Gastrocnemius medialis (tissue), 4 donors: Measurements from ENCODE around the gene FAM3A. TPM values are rescaled to one million over a fixed set of nuclear protein-coding genes. Genes with fewer than 3 reads are reported as not detected.
"Not testable (repeated sequence)": the region's sequence is repeated elsewhere in the genome, so short reads cannot be mapped to it uniquely, and the experiment has no call there.

Source experiments
- ATAC-seq, 2 donors: fragments of 150-250 bp; one replicate each; pipeline ENCODE4 v1.9.1; 2016
- DNase-seq, 2 donors: peaks; one replicate each; pipeline ENCODE4 v3.0.0-alpha.2; 2019
- H3K27ac ChIP-seq, 4 donors: fragments of 200-600 bp; sonication (generic); 1 replicate in 1 of 4; 2 replicates in 3 of 4; pipeline ENCODE4 v1.5.1; 2016 to 2018; ENCODE audit warnings: mild to moderate bottlenecking in 2 of 4, moderate library complexity in 1 of 4
- H3K27me3 ChIP-seq, 3 donors: fragments of 200-600 bp; sonication (generic) in 2 of 3; 1 replicate in 1 of 3; 2 replicates in 2 of 3; pipeline versions ENCODE4 v1.5.1 to v1.6.0; 2016 to 2019; ENCODE audit warnings: mild to moderate bottlenecking in 1 of 3, moderate library complexity in 1 of 3
- H3K36me3 ChIP-seq, 2 donors: fragments of 200-600 bp; sonication (generic) in 1 of 2; one replicate each; pipeline ENCODE4 v1.5.1; 2017 to 2018
- H3K4me1 ChIP-seq, 2 donors: fragments of 200-600 bp; sonication (generic) in 1 of 2; one replicate each; pipeline ENCODE4 v1.5.1; 2016 to 2017; ENCODE audit warnings: mild to moderate bottlenecking in 2 of 2
- H3K4me3 ChIP-seq, 4 donors: fragments of 200-600 bp; sonication (generic) in 3 of 4; 1 replicate in 1 of 4; 2 replicates in 3 of 4; pipeline ENCODE4 v1.5.1; 2016 to 2019; ENCODE audit warnings: mild to moderate bottlenecking in 2 of 4
- H3K9me3 ChIP-seq, 3 donors: fragments of 200-600 bp; sonication (generic) in 2 of 3; 1 replicate in 1 of 3; 2 replicates in 2 of 3; pipeline ENCODE4 v1.5.1; 2016 to 2019
- POLR2A ChIP-seq, 2 donors: fragments of 450-650 bp; IDR thresholded peaks; one replicate each; pipeline ENCODE4 v1.6.1; 2017; ENCODE audit warnings: antibody characterized with exemption in 2 of 2, mild to moderate bottlenecking in 2 of 2, moderate library complexity in 2 of 2
- in situ Hi-C, 4 donors: fragments of 200-750 bp; cut with MboI; loops; one replicate each; pipeline versions ENCODE4 v1.15.0 to v1.8.0; 2017; ENCODE audit warnings: low sequenced_read_pairs in 4 of 4
- intact Hi-C: fragments of 100-400 bp; cut with DNase I; formaldehyde crosslinking; loops from one replicate; pipeline ENCODE4 v1.15.1; 2023; ENCODE audit warnings: low total_unique reads
- total RNA-seq, 4 donors: library from RNA; depleted of rRNA; stranded (reverse); fragments of >200 nt; gene quantifications; one replicate each; pipeline versions ENCODE4 v1.1.0 to v1.2.3, GENCODE V29; 2016
- TF ChIP-seq, protein P1 (sequence below), 5 experiments: fragments of 450-650 bp in 3 of 5; fragments of 200-600 bp in 2 of 5; sonication (generic) in 2 of 5; IDR thresholded peaks in 4 of 5; conservative IDR thresholded peaks in 1 of 5; 1 replicate in 4 of 5; 2 replicates in 1 of 5; pipeline ENCODE4 v1.5.1; 2016 to 2019; ENCODE audit warnings: antibody characterized with exemption in 5 of 5, mild to moderate bottlenecking in 3 of 5, moderate library complexity in 3 of 5

FAM3A gene
- total RNA-seq, 4 donors from 2014 or later = 28.3 to 44.5 (median 37.8) TPM

DNA sequence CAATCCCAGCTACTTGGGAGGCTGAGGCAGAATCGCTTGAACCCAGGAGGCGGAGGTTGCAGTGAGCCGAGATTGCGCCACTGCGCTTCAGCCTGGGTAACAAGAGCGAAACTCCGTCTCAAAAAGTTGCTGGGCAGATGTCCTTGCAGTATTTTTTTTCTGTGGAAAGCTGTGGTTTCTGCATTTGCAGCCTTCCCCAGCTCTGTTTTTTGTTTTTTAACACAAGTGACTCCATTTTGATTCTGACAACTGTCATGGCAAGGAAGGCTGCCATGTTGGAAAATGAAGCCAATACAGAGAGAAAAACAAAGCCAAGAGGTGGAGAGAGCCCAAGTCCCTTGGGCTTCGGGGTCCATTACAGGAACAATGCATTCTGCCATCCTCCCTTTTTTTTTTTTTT lies 13.9 kb downstream of the FAM3A start:
- in situ Hi-C loops = no loop called here
- no peaks in the 10 kb centered on the region for H3K4me1 ChIP-seq
- H3K36me3 ChIP-seq = peaks cover 0 to 4% of the 10 kb centered on the region in 2 donors
- intact Hi-C loops = no loop called here
- DNase-seq (no peak), ATAC-seq (no peak)
- no peaks in the 10 kb centered on the region for H3K9me3 ChIP-seq
- H3K27me3 ChIP-seq = no peaks in the 10 kb centered on the region
- H3K27ac ChIP-seq = no peak overlapping the region
- no peak overlapping the region for H3K4me3 ChIP-seq
- TF ChIP-seq, protein P1, sequence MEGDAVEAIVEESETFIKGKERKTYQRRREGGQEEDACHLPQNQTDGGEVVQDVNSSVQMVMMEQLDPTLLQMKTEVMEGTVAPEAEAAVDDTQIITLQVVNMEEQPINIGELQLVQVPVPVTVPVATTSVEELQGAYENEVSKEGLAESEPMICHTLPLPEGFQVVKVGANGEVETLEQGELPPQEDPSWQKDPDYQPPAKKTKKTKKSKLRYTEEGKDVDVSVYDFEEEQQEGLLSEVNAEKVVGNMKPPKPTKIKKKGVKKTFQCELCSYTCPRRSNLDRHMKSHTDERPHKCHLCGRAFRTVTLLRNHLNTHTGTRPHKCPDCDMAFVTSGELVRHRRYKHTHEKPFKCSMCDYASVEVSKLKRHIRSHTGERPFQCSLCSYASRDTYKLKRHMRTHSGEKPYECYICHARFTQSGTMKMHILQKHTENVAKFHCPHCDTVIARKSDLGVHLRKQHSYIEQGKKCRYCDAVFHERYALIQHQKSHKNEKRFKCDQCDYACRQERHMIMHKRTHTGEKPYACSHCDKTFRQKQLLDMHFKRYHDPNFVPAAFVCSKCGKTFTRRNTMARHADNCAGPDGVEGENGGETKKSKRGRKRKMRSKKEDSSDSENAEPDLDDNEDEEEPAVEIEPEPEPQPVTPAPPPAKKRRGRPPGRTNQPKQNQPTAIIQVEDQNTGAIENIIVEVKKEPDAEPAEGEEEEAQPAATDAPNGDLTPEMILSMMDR (IDR thresholded peaks at IDR 0.05 in 4 of 5, conservative IDR thresholded peaks at IDR 0.05 in 1 of 5) = no peak
- no peak for TF ChIP-seq POLR2A (IDR thresholded peaks at IDR 0.05)

GRCh38 chrX:154501423-154501822 lies 14.6 kb downstream of the FAM3A start:
- H3K4me3 ChIP-seq, H3K27me3 ChIP-seq, ATAC-seq, DNase-seq, H3K27ac ChIP-seq, H3K9me3 ChIP-seq, in situ Hi-C loops, intact Hi-C loops, H3K4me1 ChIP-seq, H3K36me3 ChIP-seq: not testable (repeated sequence)

GRCh38 chrX:154496591-154497137 lies 19.4 kb downstream of the FAM3A start:
- H3K27me3 ChIP-seq, DNase-seq, H3K36me3 ChIP-seq, ATAC-seq, intact Hi-C loops, H3K4me3 ChIP-seq, H3K4me1 ChIP-seq, H3K9me3 ChIP-seq, in situ Hi-C loops, H3K27ac ChIP-seq: not testable (repeated sequence)

DNA sequence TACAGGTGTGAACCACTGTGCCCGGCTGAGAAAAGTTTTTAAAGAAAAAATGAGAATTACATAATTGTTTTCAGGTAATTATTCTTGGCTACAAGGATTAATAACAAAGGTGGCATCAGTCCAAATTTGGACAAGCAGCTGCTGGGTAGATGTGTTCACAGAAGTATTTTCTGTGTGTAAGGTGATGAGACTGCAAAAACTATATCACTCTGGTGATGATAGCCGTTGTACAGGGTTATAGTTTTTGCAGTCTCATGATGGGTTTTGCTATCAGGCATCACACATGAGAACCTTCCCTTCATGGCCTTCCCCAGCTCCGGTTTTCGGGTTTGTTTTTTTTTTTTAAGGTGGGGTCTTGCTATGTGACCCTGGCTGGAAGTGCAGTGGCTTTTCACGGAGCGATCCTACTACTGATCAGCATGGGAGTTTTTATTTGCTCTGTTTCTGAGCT lies 20.5 kb downstream of the FAM3A start:
- Histone ChIP-seq H3K9me3 (no peaks in the 10 kb centered on the region), H3K4me1 (no peaks in the 10 kb centered on the region), H3K36me3 (no peaks in the 10 kb centered on the region), H3K27ac (no peak overlapping the region), H3K4me3 (no peak overlapping the region), H3K27me3 (no peaks in the 10 kb centered on the region)
- DNase-seq (no peak), ATAC-seq (no peak)
- no peak for TF ChIP-seq POLR2A (IDR thresholded peaks at IDR 0.05)
- TF ChIP-seq, protein P1 (IDR thresholded peaks at IDR 0.05 in 4 of 5, conservative IDR thresholded peaks at IDR 0.05 in 1 of 5) = no peak
- intact Hi-C loops (no loop called here), in situ Hi-C loops (no loop called here)

GRCh38 chrX:154494715-154495114 lies 21.3 kb downstream of the FAM3A start:
- TF ChIP-seq, protein P1 (IDR thresholded peaks at IDR 0.05 in 4 of 5, conservative IDR thresholded peaks at IDR 0.05 in 1 of 5) = no peak
- no peak for TF ChIP-seq POLR2A (IDR thresholded peaks at IDR 0.05)
- no peaks in the 10 kb centered on the region for H3K4me1 ChIP-seq
- no peaks in the 10 kb centered on the region for H3K36me3 ChIP-seq
- H3K27ac ChIP-seq = no peak overlapping the region
- ATAC-seq = no peak
- in situ Hi-C loops (no loop called here), intact Hi-C loops (loop anchor here (5.0 kb wide), 1 partner anchor 38 kb away; no protein-coding TSS in a partner anchor)
- DNase-seq = no peak
- H3K4me3 ChIP-seq = no peak overlapping the region
- H3K27me3 ChIP-seq = no peaks in the 10 kb centered on the region
- H3K9me3 ChIP-seq = no peaks in the 10 kb centered on the region
